ENCODE data around the gene HMG20B.

Gene HMG20B

DNA sequence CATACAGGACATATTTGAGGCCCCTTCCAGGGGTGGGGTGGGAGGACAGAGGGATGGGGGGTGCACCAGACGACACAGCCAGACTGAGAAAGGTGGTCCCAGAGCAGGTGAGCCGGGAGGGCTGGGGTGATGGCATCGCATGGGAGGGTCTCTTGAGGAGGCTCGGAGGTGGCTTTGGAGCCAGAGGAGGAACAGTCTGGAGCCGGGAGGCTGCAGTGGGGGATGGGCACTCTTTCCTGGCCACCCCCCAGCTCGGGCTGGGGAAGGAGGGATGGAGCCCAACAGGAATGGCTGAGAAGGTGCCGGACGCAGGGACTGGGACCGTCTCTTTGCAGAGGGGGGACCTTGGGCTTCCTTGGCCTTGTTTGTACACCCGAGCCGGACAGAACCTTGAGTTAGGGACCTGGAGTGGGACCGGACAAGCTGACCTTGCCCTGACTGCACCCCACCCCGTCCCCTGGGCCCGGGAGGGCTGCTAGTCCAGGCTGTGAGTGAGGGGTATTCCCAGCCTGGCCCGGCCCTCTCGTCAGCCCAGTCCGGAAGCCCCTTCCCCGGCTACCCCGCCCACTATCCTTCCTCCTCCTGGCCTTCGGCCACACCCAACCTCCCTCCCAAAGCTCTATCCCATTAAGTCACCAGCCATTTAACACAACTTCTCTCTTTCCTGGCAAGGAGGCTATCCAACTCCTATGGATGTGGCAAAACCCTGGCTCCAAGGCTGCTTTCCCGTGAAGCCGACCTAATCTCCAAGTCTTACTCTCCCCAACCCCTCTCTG, 34.7 kb downstream of the HMG20B start:
- TF ChIP-seq TAF1 (IDR thresholded peaks at IDR 0.05; ENCODE audit: low read depth) (no peak), NFIC (IDR thresholded peaks at IDR 0.05) (no peak), EP300 (IDR thresholded peaks at IDR 0.05; ENCODE audit: borderline replicate concordance) (no peak)

DNA sequence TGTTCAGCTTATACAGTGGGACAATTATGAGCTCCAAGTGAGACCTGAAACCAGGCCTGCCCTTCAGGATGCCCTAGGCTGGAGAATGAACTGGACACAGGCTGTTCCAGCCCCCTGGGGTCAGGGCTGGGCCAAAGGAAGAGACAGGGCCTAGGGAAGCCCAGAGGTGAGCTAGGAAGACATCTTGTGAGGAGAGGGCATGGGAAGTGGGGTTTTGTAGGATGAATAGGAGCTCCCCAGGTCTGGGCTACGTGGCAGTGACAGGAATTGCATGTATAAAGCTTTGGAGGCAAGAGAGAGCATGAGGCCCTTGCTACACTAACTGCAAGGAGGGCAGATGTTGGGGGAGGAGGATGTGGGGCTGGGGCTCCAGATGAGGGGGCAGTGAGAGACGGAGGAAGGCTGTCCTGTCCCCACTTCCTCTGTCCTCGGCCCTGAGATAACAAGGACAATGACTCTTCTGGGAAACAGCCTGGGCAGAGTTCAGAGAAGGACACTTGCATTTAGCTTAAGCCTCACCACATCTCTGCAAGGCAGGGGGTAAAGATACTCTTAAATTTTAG, 35.4 kb downstream of the HMG20B start:
- TF ChIP-seq CREB1 (IDR thresholded peaks at IDR 0.05; ENCODE audit: low read depth) (no peak), CEBPB (IDR thresholded peaks at IDR 0.05) (no peak), TCF12 (IDR thresholded peaks at IDR 0.05; ENCODE audit: low read depth) (no peak), FOXM1 (IDR thresholded peaks at IDR 0.05; ENCODE audit: borderline replicate concordance, low read depth) (no peak), EGR1 (IDR thresholded peaks at IDR 0.05) (no peak), YY1 (IDR thresholded peaks at IDR 0.05; ENCODE audit: low read depth) (no peak), EP300 (IDR thresholded peaks at IDR 0.05; ENCODE audit: borderline replicate concordance) (no peak), TEAD4 (IDR thresholded peaks at IDR 0.05) (no peak), TAF1 (IDR thresholded peaks at IDR 0.05; ENCODE audit: low read depth) (no peak)
- TF ChIP-seq, protein P1, sequence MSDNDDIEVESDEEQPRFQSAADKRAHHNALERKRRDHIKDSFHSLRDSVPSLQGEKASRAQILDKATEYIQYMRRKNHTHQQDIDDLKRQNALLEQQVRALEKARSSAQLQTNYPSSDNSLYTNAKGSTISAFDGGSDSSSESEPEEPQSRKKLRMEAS (IDR thresholded peaks at IDR 0.05), result no peak
- TF ChIP-seq, protein P2, sequence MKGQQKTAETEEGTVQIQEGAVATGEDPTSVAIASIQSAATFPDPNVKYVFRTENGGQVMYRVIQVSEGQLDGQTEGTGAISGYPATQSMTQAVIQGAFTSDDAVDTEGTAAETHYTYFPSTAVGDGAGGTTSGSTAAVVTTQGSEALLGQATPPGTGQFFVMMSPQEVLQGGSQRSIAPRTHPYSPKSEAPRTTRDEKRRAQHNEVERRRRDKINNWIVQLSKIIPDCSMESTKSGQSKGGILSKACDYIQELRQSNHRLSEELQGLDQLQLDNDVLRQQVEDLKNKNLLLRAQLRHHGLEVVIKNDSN (IDR thresholded peaks at IDR 0.05), result no peak

DNA sequence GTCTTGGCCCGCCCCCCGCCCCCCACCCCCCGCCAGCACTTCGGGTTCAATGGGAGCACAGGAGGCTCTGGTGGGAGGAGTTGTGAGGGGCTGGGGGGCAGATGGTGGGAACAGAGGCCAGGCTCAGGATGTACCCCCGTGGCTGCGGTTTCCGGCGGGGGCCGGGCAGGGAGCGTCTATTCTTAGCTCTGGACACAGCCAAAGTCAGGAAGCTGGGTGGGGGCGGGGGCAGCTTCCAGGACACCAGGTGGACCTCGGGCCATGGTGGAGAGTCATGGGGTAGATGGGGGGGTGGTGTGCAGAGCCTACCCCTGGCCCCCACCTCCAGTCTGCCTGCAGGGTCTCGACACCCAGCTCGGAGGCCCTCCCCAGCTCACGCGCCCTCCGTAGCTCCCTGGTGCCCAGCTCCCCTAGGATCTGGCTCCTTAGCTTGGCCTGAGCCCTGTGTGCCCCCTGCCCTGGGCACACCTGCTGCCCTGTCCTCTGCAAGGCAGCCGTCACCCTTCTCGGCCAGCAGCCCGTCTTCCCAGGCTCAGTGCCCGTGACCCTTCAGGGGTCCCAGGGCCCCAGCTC, 36.1 kb downstream of the HMG20B start:
- TF ChIP-seq NFIC (IDR thresholded peaks at IDR 0.05), result no peak
- no peak for TF ChIP-seq ZBTB7A (IDR thresholded peaks at IDR 0.05; ENCODE audit: low read depth)
- TF ChIP-seq, protein P1 (IDR thresholded peaks at IDR 0.05), result no peak
- no peak for TF ChIP-seq EP300 (IDR thresholded peaks at IDR 0.05; ENCODE audit: borderline replicate concordance)
- no peak for TF ChIP-seq YY1 (IDR thresholded peaks at IDR 0.05; ENCODE audit: low read depth)

DNA sequence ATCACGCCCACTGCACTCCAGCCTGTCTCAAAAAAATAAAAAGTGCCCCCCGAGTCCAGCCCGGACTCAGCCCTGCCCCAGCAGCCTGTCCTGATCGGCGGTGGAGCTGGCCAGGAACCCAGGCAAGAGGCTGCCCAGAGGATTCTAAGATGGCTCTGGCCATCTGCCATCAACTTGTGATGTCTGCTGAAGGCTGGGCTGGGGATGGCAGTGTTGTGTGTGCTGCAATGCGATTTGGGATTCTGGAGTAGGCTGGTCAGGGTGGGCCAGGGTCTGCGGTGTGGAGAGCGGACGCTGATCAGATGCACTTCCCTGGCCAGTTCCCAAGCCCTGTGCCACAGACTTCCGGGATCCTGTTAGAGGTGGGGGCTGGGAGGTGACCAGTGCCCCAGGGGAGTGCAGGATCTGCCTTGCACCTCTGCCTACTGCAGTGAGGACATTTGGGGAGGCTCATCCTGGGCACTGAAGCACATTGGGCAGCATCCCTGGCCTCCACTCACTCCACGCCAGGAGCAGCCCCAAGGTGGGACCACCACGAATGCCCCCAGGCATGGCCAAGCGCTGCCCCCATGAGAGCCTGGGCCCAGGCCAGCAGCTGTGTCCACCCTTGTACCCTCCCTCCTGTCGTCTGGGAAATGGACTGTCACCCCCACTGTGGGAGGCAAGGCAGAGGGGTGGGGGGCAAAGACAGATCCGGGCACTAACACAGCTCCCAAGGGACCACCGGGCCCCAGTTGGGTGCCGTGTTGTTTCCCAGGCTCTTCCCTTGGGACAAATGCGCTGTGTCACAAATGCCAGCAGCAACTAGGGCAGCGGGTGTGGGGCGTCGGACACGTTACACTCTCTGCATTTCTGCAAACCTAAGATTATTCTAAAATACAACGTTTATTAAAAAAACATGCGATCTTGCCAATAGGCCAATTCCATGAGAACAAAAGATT, 37.3 kb downstream of the HMG20B start:
- TF ChIP-seq EGR1 (IDR thresholded peaks at IDR 0.05) (no peak), CEBPB (IDR thresholded peaks at IDR 0.05) (no peak), ZBTB7A (IDR thresholded peaks at IDR 0.05; ENCODE audit: low read depth) (no peak), TEAD4 (IDR thresholded peaks at IDR 0.05) (no peak), YY1 (IDR thresholded peaks at IDR 0.05; ENCODE audit: low read depth) (0 out of 2 replicates have a peak, but pooled peaks have one; percentile 26)
- TF ChIP-seq, protein P3, sequence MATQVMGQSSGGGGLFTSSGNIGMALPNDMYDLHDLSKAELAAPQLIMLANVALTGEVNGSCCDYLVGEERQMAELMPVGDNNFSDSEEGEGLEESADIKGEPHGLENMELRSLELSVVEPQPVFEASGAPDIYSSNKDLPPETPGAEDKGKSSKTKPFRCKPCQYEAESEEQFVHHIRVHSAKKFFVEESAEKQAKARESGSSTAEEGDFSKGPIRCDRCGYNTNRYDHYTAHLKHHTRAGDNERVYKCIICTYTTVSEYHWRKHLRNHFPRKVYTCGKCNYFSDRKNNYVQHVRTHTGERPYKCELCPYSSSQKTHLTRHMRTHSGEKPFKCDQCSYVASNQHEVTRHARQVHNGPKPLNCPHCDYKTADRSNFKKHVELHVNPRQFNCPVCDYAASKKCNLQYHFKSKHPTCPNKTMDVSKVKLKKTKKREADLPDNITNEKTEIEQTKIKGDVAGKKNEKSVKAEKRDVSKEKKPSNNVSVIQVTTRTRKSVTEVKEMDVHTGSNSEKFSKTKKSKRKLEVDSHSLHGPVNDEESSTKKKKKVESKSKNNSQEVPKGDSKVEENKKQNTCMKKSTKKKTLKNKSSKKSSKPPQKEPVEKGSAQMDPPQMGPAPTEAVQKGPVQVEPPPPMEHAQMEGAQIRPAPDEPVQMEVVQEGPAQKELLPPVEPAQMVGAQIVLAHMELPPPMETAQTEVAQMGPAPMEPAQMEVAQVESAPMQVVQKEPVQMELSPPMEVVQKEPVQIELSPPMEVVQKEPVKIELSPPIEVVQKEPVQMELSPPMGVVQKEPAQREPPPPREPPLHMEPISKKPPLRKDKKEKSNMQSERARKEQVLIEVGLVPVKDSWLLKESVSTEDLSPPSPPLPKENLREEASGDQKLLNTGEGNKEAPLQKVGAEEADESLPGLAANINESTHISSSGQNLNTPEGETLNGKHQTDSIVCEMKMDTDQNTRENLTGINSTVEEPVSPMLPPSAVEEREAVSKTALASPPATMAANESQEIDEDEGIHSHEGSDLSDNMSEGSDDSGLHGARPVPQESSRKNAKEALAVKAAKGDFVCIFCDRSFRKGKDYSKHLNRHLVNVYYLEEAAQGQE (IDR thresholded peaks at IDR 0.05; ENCODE audit: low read depth), result no peak

DNA sequence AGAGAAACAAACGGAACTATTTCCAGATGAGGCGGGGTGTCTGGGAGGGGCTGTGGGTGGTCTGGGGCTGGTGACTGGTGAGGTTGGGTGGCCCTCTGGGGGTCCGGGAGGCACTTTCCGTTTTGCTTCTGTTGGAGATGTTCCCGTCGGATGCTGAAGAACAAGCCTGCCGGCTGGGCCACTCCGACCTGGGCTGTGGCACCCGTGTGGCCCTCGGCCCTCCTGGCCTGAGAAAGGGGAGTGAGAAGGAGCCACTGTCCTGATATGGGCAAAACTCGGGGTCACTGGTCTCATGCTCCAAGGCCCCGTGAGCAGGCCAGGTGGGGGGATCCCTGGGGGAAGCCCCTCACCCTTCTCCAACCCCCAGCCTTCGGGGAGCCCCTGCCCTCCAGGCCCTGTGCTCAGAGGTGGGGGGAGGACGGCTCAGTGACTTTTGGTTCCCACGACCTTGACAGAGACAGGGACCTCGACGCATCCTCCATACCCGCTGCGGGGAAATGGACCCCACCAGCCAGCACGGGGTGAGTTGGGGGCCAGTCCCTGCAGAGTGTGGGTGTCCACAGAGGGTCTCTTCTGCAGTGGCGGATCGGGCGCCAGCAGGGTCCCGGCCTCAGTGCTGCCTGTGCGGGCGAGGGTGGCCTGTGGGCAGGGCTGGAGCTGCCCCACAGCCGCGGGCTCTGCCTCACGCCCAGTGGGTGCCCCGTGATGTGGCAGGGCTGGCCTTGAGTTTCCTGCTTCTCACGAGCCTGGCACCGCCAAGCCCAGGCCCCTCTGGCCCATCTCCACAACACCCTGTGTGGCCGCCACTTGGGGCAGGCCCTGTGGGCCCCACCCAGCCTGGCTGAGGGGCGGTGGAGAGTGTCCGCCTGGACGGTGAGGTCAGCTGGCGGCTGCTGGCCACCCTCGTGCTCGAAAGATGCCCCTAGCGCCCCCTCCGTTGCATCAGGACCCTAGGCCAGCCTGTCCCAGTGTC, 38.3 kb downstream of the HMG20B start:
- TF ChIP-seq TAF1 (IDR thresholded peaks at IDR 0.05; ENCODE audit: low read depth), result no peak
- TF ChIP-seq EGR1 (IDR thresholded peaks at IDR 0.05), result no peak
- no peak for TF ChIP-seq TCF12 (IDR thresholded peaks at IDR 0.05; ENCODE audit: low read depth)
- TF ChIP-seq ZBTB7A (IDR thresholded peaks at IDR 0.05; ENCODE audit: low read depth), result 0 out of 2 replicates have a peak, but pooled peaks have one; percentile 38

DNA sequence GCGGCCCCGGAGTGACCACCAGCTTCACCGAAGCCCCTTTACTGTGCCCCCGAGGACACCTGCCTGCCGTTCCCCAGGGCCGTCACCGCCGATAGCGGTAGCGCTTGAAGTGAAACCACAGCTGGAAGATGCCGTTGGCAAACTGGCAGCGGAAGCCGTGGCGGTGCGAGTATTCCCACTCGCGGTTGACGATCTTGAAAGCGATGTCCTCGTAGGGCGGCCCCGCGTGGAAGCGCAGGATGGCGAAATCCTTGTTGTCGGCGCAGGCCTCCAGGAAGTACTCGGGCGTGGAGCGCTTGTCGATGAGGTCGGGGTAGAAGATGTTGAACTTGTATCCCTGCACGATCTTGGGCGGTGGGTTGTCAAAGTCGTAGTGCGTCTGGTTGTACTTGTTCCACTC, 39.1 kb downstream of the HMG20B start:
- TF ChIP-seq FOXM1 (IDR thresholded peaks at IDR 0.05; ENCODE audit: borderline replicate concordance, low read depth), result no peak
- TF ChIP-seq NFIC (IDR thresholded peaks at IDR 0.05), result no peak
- TF ChIP-seq TAF1 (IDR thresholded peaks at IDR 0.05; ENCODE audit: low read depth), result no peak
- TF ChIP-seq TCF12 (IDR thresholded peaks at IDR 0.05; ENCODE audit: low read depth), result no peak
- TF ChIP-seq YY1 (IDR thresholded peaks at IDR 0.05; ENCODE audit: low read depth), result no peak
- TF ChIP-seq CEBPB (IDR thresholded peaks at IDR 0.05), result no peak
- TF ChIP-seq EP300 (IDR thresholded peaks at IDR 0.05; ENCODE audit: borderline replicate concordance), result no peak
- TF ChIP-seq, protein P1 (IDR thresholded peaks at IDR 0.05), result no peak
- no peak for TF ChIP-seq ZBTB7A (IDR thresholded peaks at IDR 0.05; ENCODE audit: low read depth)
- no peak for TF ChIP-seq TEAD4 (IDR thresholded peaks at IDR 0.05)
- TF ChIP-seq CREB1 (IDR thresholded peaks at IDR 0.05; ENCODE audit: low read depth), result no peak
- no peak for TF ChIP-seq RAD21 (IDR thresholded peaks at IDR 0.05; ENCODE audit: low read depth)
- TF ChIP-seq, protein P3 (IDR thresholded peaks at IDR 0.05; ENCODE audit: low read depth), result no peak
- TF ChIP-seq EGR1 (IDR thresholded peaks at IDR 0.05), result no peak
- TF ChIP-seq, protein P2 (IDR thresholded peaks at IDR 0.05), result no peak
